GM23338 (cell line): ENCODE results near the gene CDK3. TPM values are rescaled to one million over a fixed set of nuclear protein-coding genes. Genes with fewer than 3 reads are reported as not detected.

ENCODE experiments used
- ATAC-seq: fragments of 200-7000 bp; cut with Tn5 transposase; 3 replicates; pipeline ENCODE4 v1.9.1; 2020
- DNase-seq: peaks from one replicate; pipeline ENCODE4 v3.0.0-alpha.2; 2015; ENCODE audit warnings: low spot score
- H2AFZ ChIP-seq: fragments of 200-600 bp; sonication (generic); 2 replicates; pipeline ENCODE4 v1.8.0; 2016; ENCODE audit warnings: antibody characterized with exemption, mild to moderate bottlenecking, moderate library complexity
- H3F3A ChIP-seq: fragments of 200-600 bp; sonication (generic); replicated peaks from 2 replicates; pipeline ENCODE4 v1.8.0; 2017; ENCODE audit warnings: antibody characterized with exemption, mixed run types, low read depth
- H3K27ac ChIP-seq: fragments of 200-600 bp; sonication (generic); 2 replicates; pipeline ENCODE4 v1.6.1; 2016; ENCODE audit warnings: low read depth
- H3K27me3 ChIP-seq: fragments of 200-600 bp; sonication (generic); 2 replicates; pipeline ENCODE4 v1.8.0; 2016; ENCODE audit warnings: mild to moderate bottlenecking, mixed run types, moderate library complexity; ENCODE audit not compliant: insufficient read depth
- H3K36me3 ChIP-seq: fragments of 200-600 bp; sonication (generic); 2 replicates; pipeline ENCODE4 v1.8.0; 2016; ENCODE audit warnings: mild to moderate bottlenecking; ENCODE audit not compliant: insufficient read depth
- H3K4me1 ChIP-seq: fragments of 200-600 bp; sonication (generic); 2 replicates; pipeline ENCODE4 v1.8.0; 2016; ENCODE audit warnings: mild to moderate bottlenecking, moderate library complexity; ENCODE audit not compliant: insufficient read depth
- H3K4me2 ChIP-seq: fragments of 200-600 bp; sonication (generic); 2 replicates; pipeline ENCODE4 v1.7.1; 2017; ENCODE audit warnings: mixed run types
- H3K4me3 ChIP-seq: fragments of 200-600 bp; sonication (generic); 2 replicates; pipeline ENCODE4 v1.6.1; 2016; ENCODE audit warnings: mixed run types
- H3K79me2 ChIP-seq: fragments of 200-600 bp; sonication (generic); replicated peaks from 2 replicates; pipeline ENCODE4 v1.8.0; 2017; ENCODE audit warnings: mild to moderate bottlenecking; ENCODE audit not compliant: insufficient read depth
- H3K9me2 ChIP-seq: fragments of 200-600 bp; sonication (generic); 2 replicates; pipeline ENCODE4 v1.8.0; 2017; ENCODE audit not compliant: insufficient read depth
- H4K20me1 ChIP-seq: fragments of 200-600 bp; sonication (generic); replicated peaks from 2 replicates; pipeline ENCODE4 v1.8.0; 2017; ENCODE audit warnings: mild to moderate bottlenecking; ENCODE audit not compliant: insufficient read depth
- H3K27ac Mint-ChIP-seq: 2 replicates; pipeline ENCODE4 v1.8.0; 2020; ENCODE audit warnings: inconsistent platforms, mild to moderate bottlenecking, moderate library complexity, mixed read lengths
- H3K27me3 Mint-ChIP-seq: 3 replicates; pipeline ENCODE4 v1.8.0; 2022; ENCODE audit warnings: low read depth, mild to moderate bottlenecking, moderate library complexity, mixed read lengths, inconsistent platforms; ENCODE audit not compliant: insufficient read depth, poor library complexity
- H3K36me3 Mint-ChIP-seq: 3 replicates; pipeline ENCODE4 v1.8.0; 2021; ENCODE audit warnings: low read depth, mild to moderate bottlenecking, inconsistent platforms, moderate library complexity, mixed read lengths
- H3K4me1 Mint-ChIP-seq: 3 replicates; pipeline ENCODE4 v1.8.0; 2020; ENCODE audit warnings: mild to moderate bottlenecking, inconsistent platforms, mixed read lengths
- H3K4me3 Mint-ChIP-seq: 3 replicates; pipeline ENCODE4 v1.8.0; 2021; ENCODE audit warnings: moderate library complexity, mild to moderate bottlenecking, inconsistent platforms, mixed read lengths
- H3K9me3 Mint-ChIP-seq: 3 replicates; pipeline ENCODE4 v1.8.0; 2020; ENCODE audit warnings: moderate library complexity, mild to moderate bottlenecking, inconsistent platforms, mixed read lengths
- CTCF ChIP-seq, 2 experiments: fragments of 200-600 bp in 1 of 2; sonication (generic) in 1 of 2; conservative IDR thresholded peaks; 2 replicates each; pipeline versions ENCODE4 v1.5.1 to v1.6.1; 2016 to 2017; ENCODE audit warnings: antibody characterized with exemption in 2 of 2, low read depth in 2 of 2, mild to moderate bottlenecking in 2 of 2, moderate library complexity in 1 of 2
- ETS1 ChIP-seq: IDR thresholded peaks from 2 replicates; pipeline ENCODE4 v1.6.1; 2016; ENCODE audit warnings: antibody characterized with exemption
- NANOG ChIP-seq: IDR thresholded peaks from 2 replicates; pipeline ENCODE4 v1.6.1; 2016; ENCODE audit warnings: antibody characterized with exemption, borderline replicate concordance
- POLR2AphosphoS5 ChIP-seq: IDR thresholded peaks from 2 replicates; pipeline ENCODE4 v1.6.1; 2016; ENCODE audit warnings: antibody characterized with exemption, low read depth
- STAT1 ChIP-seq: IDR thresholded peaks from one replicate; pipeline ENCODE4 v1.6.1; 2016; ENCODE audit warnings: antibody characterized with exemption; ENCODE audit not compliant: unreplicated experiment
- polyA plus RNA-seq: library from polyadenylated mRNA; unstranded; fragments of >200 nt; fragmentation: Nextera tagmentation; extraction: Ambion mirVana; gene quantifications from 2 replicates; pipeline ENCODE4 v1.2.1, GENCODE V29; 2016
- total RNA-seq: library from RNA; depleted of rRNA; stranded (reverse); fragments of >200 nt; shearing (Covaris generic); gene quantifications from 2 replicates; pipeline ENCODE4 v1.2.3, GENCODE V29; 2014

Gene CDK3
- total and polyA plus RNA-seq, 2 experiments from 2014 or later = 7.9 to 10.2 TPM

GRCh38 chr17:76019833-76020467 lies 19.3 kb downstream of the CDK3 start:
- H3K36me3 Mint-ChIP-seq = no peaks in the 10 kb centered on the region
- H3K4me1 ChIP-seq = no peaks in the 10 kb centered on the region
- TF ChIP-seq CTCF (conservative IDR thresholded peaks at IDR 0.05; ENCODE audit: low read depth in 2 of 2) (no peak), POLR2AphosphoS5 (no peak), STAT1 (no peak), ETS1 (no peak)
- H3K9me3 Mint-ChIP-seq = no peaks in the 10 kb centered on the region
- no peak overlapping the region for H3K4me3 Mint-ChIP-seq
- no peaks in the 10 kb centered on the region for H3K27me3 ChIP-seq
- no peak for DNase-seq
- H3K4me2 ChIP-seq = no peak overlapping the region
- no peaks in the 10 kb centered on the region for H3K79me2 ChIP-seq
- no peaks in the 10 kb centered on the region for H3K36me3 ChIP-seq
- no peak overlapping the region for H2AFZ ChIP-seq
- no peaks in the 10 kb centered on the region for H3K9me2 ChIP-seq
- no peaks in the 10 kb centered on the region for H3K4me1 Mint-ChIP-seq
- no peaks in the 10 kb centered on the region for H4K20me1 ChIP-seq
- H3K27ac ChIP-seq = no peak overlapping the region
- H3K27me3 Mint-ChIP-seq = peaks cover 7% of the 10 kb centered on the region
- ATAC-seq = no peak
- H3K4me3 ChIP-seq = no peak overlapping the region
- H3K27ac Mint-ChIP-seq = no peak overlapping the region
- H3F3A ChIP-seq = no peaks in the 10 kb centered on the region

GRCh38 chr17:76022285-76022684 lies 21.6 kb downstream of the CDK3 start:
- no peaks in the 10 kb centered on the region for H3F3A ChIP-seq
- peak; percentile 45 for DNase-seq
- no peak overlapping the region for H3K4me3 ChIP-seq
- no peak overlapping the region for H2AFZ ChIP-seq
- ATAC-seq = peak; percentile 10
- no peaks in the 10 kb centered on the region for H3K4me1 ChIP-seq
- no peak for TF ChIP-seq NANOG
- H4K20me1 ChIP-seq = no peaks in the 10 kb centered on the region
- peaks cover 3% of the 10 kb centered on the region; the same call in 1 of the 3 replicates for H3K4me1 Mint-ChIP-seq
- no peak overlapping the region for H3K27ac ChIP-seq
- H3K4me2 ChIP-seq = no peak overlapping the region
- H3K27me3 Mint-ChIP-seq = peaks cover 2% of the 10 kb centered on the region
- H3K27me3 ChIP-seq = no peaks in the 10 kb centered on the region
- no peaks in the 10 kb centered on the region for H3K36me3 Mint-ChIP-seq
- no peaks in the 10 kb centered on the region for H3K9me3 Mint-ChIP-seq
- no peaks in the 10 kb centered on the region for H3K9me2 ChIP-seq
- no peaks in the 10 kb centered on the region for H3K79me2 ChIP-seq
- H3K4me3 Mint-ChIP-seq = no peak overlapping the region
- H3K27ac Mint-ChIP-seq = no peak overlapping the region
- no peaks in the 10 kb centered on the region for H3K36me3 ChIP-seq
